HCT116 (cell line): ENCODE data around the gene ACAN.

ENCODE experiments used
- CTCF ChIP-seq, 3 experiments: fragments of 200-600 bp in 1 of 3; sonication (generic) in 1 of 3; IDR thresholded peaks in 2 of 3; conservative IDR thresholded peaks in 1 of 3; 2 replicates each; pipeline ENCODE4 v1.5.1; 2012 to 2017; ENCODE audit warnings: low read depth in 2 of 3, low read length in 2 of 3, antibody characterized with exemption in 1 of 3, borderline replicate concordance in 1 of 3, control low read depth in 1 of 3, mild to moderate bottlenecking in 1 of 3, mixed read lengths in 1 of 3, mixed run types in 1 of 3, moderate library complexity in 1 of 3; ENCODE audit not compliant: insufficient read depth in 1 of 3
- EGR1 ChIP-seq: IDR thresholded peaks from 2 replicates; pipeline ENCODE4 v1.6.1; 2012; ENCODE audit warnings: low read depth
- EZH2 ChIP-seq: fragments of 200-600 bp; sonication (generic); IDR thresholded peaks from 2 replicates; pipeline ENCODE4 v1.6.1; 2017; ENCODE audit warnings: antibody characterized with exemption, mixed run types

- TF ChIP-seq EZH2 (no peak), EGR1 (no peak), CTCF (IDR thresholded peaks at IDR 0.05 in 2 of 3, conservative IDR thresholded peaks at IDR 0.05 in 1 of 3; ENCODE audit: borderline replicate concordance in 1 of 3, insufficient read depth in 1 of 3, low read depth in 2 of 3, low read length in 2 of 3) (no peak)
Observed at GRCh38 chr15:88917760-88918159, 114.5 kb downstream of the ACAN start.
